Neural crest cell (in vitro differentiated cells): ENCODE measurements around the gene CYP3A4. TPM values are rescaled to one million over a fixed set of nuclear protein-coding genes. Genes with fewer than 3 reads are reported as not detected.
"Not testable (repeated sequence)": the region's sequence is repeated elsewhere in the genome, so short reads cannot be mapped to it uniquely, and the experiment has no call there.

Experiments
- DNase-seq: peaks from one replicate; pipeline ENCODE4 v3.0.0; 2021; ENCODE audit warnings: low read depth, mixed read lengths, low spot score
- H3K27ac Mint-ChIP-seq: one replicate; pipeline ENCODE4 v1.8.0; 2021; ENCODE audit warnings: mild to moderate bottlenecking, mixed read lengths; ENCODE audit not compliant: unreplicated experiment
- H3K27me3 Mint-ChIP-seq: 2 replicates; pipeline ENCODE4 v1.8.0; 2021; ENCODE audit warnings: low read depth, mild to moderate bottlenecking, mixed read lengths
- H3K36me3 Mint-ChIP-seq: 2 replicates; pipeline ENCODE4 v1.8.0; 2021; ENCODE audit warnings: low read depth, mild to moderate bottlenecking, mixed read lengths
- H3K4me1 Mint-ChIP-seq: 2 replicates; pipeline ENCODE4 v1.8.0; 2021; ENCODE audit warnings: mixed read lengths
- H3K4me3 Mint-ChIP-seq: one replicate; pipeline ENCODE4 v1.8.0; 2021; ENCODE audit warnings: mild to moderate bottlenecking, mixed read lengths
- H3K9me3 Mint-ChIP-seq: 2 replicates; pipeline ENCODE4 v1.8.0; 2021; ENCODE audit warnings: mixed read lengths
- CTCF ChIP-seq: fragments of 200-600 bp; sonication (generic); conservative IDR thresholded peaks from 2 replicates; pipeline ENCODE4 v1.5.0; 2021; ENCODE audit warnings: antibody characterized with exemption, mild to moderate bottlenecking
- total RNA-seq: library from RNA; stranded (reverse); gene quantifications from 2 replicates; pipeline ENCODE4 v1.2.1, GENCODE V29; 2021

The CYP3A4 gene
- total RNA-seq, 1 donor from 2014 or later: not detected

- Mint-ChIP-seq H3K4me3 (no peak overlapping the region), H3K27ac (no peak overlapping the region), H3K36me3 (peaks cover 5% of the 10 kb centered on the region), H3K4me1 (no peaks in the 10 kb centered on the region), H3K27me3 (peaks cover 11% of the 10 kb centered on the region), H3K9me3 (peaks cover 4% of the 10 kb centered on the region)
- DNase-seq: no peak
- no peak for TF ChIP-seq CTCF
These were observed 41.1 kb downstream of the CYP3A4 start for GRCh38 chr7:99742737-99743394.

GRCh38 chr7:99741441-99741795 is 42.6 kb downstream of the CYP3A4 start:
- Mint-ChIP-seq H3K36me3 (peaks cover 5% of the 10 kb centered on the region), H3K4me3 (no peak overlapping the region), H3K27me3 (peaks cover 9% of the 10 kb centered on the region), H3K4me1 (no peaks in the 10 kb centered on the region), H3K27ac (no peak overlapping the region), H3K9me3 (peaks cover 4% of the 10 kb centered on the region)
- DNase-seq: no peak
- TF ChIP-seq CTCF: no peak

- H3K9me3 Mint-ChIP-seq: peaks cover 4% of the 10 kb centered on the region
These were observed 43.2 kb downstream of the CYP3A4 start for GRCh38 chr7:99740573-99741440.

GRCh38 chr7:99739699-99740572 is 44.0 kb downstream of the CYP3A4 start:
- peaks cover 5% of the 10 kb centered on the region for H3K36me3 Mint-ChIP-seq
- peaks cover 9% of the 10 kb centered on the region for H3K27me3 Mint-ChIP-seq
- TF ChIP-seq CTCF: no peak
- DNase-seq: no peak
- no peak overlapping the region for H3K4me3 Mint-ChIP-seq
- H3K9me3 Mint-ChIP-seq: peaks cover 4% of the 10 kb centered on the region
- H3K4me1 Mint-ChIP-seq: no peaks in the 10 kb centered on the region
- no peak overlapping the region for H3K27ac Mint-ChIP-seq

More at GRCh38 chr7:99740573-99741440, 43.2 kb downstream of the CYP3A4 start:
- no peaks in the 10 kb centered on the region for H3K4me1 Mint-ChIP-seq
- no peak for DNase-seq
- no peak overlapping the region for H3K4me3 Mint-ChIP-seq
- peaks cover 7% of the 10 kb centered on the region for H3K27me3 Mint-ChIP-seq
- no peak overlapping the region for H3K27ac Mint-ChIP-seq
- no peak for TF ChIP-seq CTCF
- H3K36me3 Mint-ChIP-seq: peaks cover 5% of the 10 kb centered on the region

- H3K36me3 Mint-ChIP-seq: no peaks in the 10 kb centered on the region
- H3K4me1 Mint-ChIP-seq: no peaks in the 10 kb centered on the region
- TF ChIP-seq CTCF: no peak
- peaks cover 3% of the 10 kb centered on the region for H3K27me3 Mint-ChIP-seq
- no peaks in the 10 kb centered on the region for H3K9me3 Mint-ChIP-seq
- no peak overlapping the region for H3K27ac Mint-ChIP-seq
- no peak overlapping the region for H3K4me3 Mint-ChIP-seq
- DNase-seq: no peak
These were observed 46.3 kb downstream of the CYP3A4 start for GRCh38 chr7:99737726-99738125.

- H3K9me3 Mint-ChIP-seq, DNase-seq, H3K27ac Mint-ChIP-seq, H3K27me3 Mint-ChIP-seq, H3K36me3 Mint-ChIP-seq, H3K4me1 Mint-ChIP-seq, H3K4me3 Mint-ChIP-seq: not testable (repeated sequence)
These were observed 47.3 kb downstream of the CYP3A4 start for GRCh38 chr7:99736667-99737066.
